Transverse colon (tissue), 4 donors: ENCODE results near the gene ADGRB3. TPM values are rescaled to one million over a fixed set of nuclear protein-coding genes. Genes with fewer than 3 reads are reported as not detected.

ENCODE experiments used
- DNase-seq: peaks from one replicate; pipeline ENCODE4 v3.0.0-alpha.2; 2019
- H3K27ac ChIP-seq, 4 donors: fragments of 200-600 bp; sonication (generic); 2 replicates each; pipeline ENCODE4 v1.5.1; 2016 to 2018; ENCODE audit warnings: inconsistent platforms in 4 of 4
- H3K27me3 ChIP-seq: fragments of 200-600 bp; sonication (generic); 2 replicates; pipeline ENCODE4 v1.5.1; 2017; ENCODE audit warnings: inconsistent platforms
- H3K36me3 ChIP-seq, 4 donors: fragments of 200-600 bp; sonication (generic); 2 replicates each; pipeline ENCODE4 v1.5.1; 2017 to 2019; ENCODE audit warnings: inconsistent platforms in 4 of 4
- H3K4me1 ChIP-seq, 4 donors: fragments of 200-600 bp; sonication (generic); 2 replicates each; pipeline ENCODE4 v1.5.1; 2017 to 2020; ENCODE audit warnings: inconsistent platforms in 4 of 4
- H3K4me3 ChIP-seq, 4 donors: fragments of 200-600 bp; sonication (generic); 1 replicate in 1 of 4; 2 replicates in 3 of 4; pipeline versions ENCODE4 v1.5.1 to v1.6.1; 2017 to 2019; ENCODE audit warnings: inconsistent platforms in 4 of 4
- H3K9me3 ChIP-seq, 2 donors: fragments of 200-600 bp; sonication (generic); 2 replicates each; pipeline ENCODE4 v1.5.1; 2017 to 2019; ENCODE audit warnings: inconsistent platforms in 2 of 2
- EP300 ChIP-seq: sonication (generic); formaldehyde crosslinking; IDR thresholded peaks from one replicate; pipeline ENCODE4 v1.6.1; 2017; ENCODE audit warnings: antibody characterized with exemption, low read depth
- POLR2A ChIP-seq: fragments of 450-650 bp; IDR thresholded peaks from one replicate; pipeline ENCODE4 v1.6.1; 2016; ENCODE audit warnings: antibody characterized with exemption, mild to moderate bottlenecking, moderate library complexity
- POLR2AphosphoS5 ChIP-seq, 3 donors: sonication (generic); formaldehyde crosslinking; IDR thresholded peaks; one replicate each; pipeline ENCODE4 v1.6.1; 2016; ENCODE audit warnings: antibody characterized with exemption in 3 of 3
- WGBS, 2 donors: methylation state at CpG; one replicate each; pipeline ENCODE4 v1.1.5; 2018; ENCODE audit warnings: low coverage in 1 of 2; 5-methylcytosine and 5-hydroxymethylcytosine counted together
- in situ Hi-C, 4 donors: fragments of 200-750 bp; cut with MboI; loops; one replicate each; pipeline versions ENCODE4 v1.15.0 to v1.15.1; 2017; ENCODE audit warnings: low sequenced_read_pairs in 3 of 4, low pct_ligation_motif_present in 1 of 4, low pct_unique_long_range_greater_than_20kb in 1 of 4
- intact Hi-C: fragments of 100-400 bp; cut with DNase I; formaldehyde crosslinking; loops from one replicate; pipeline ENCODE4 v1.15.1; 2023; ENCODE audit warnings: low total_unique reads
- total RNA-seq, 4 donors: library from RNA; depleted of rRNA; stranded (reverse); fragments of >200 nt; gene quantifications; one replicate each; pipeline ENCODE4 v1.1.0, GENCODE V29; 2016
- TF ChIP-seq, protein P1 (sequence below), 5 experiments: fragments of 200-600 bp in 3 of 5; fragments of 450-650 bp in 2 of 5; sonication (generic) in 3 of 5; IDR thresholded peaks; 1 replicate in 2 of 5; 2 replicates in 3 of 5; pipeline ENCODE4 v1.5.1; 2016 to 2017; ENCODE audit warnings: antibody characterized with exemption in 5 of 5, inconsistent platforms in 3 of 5, mild to moderate bottlenecking in 2 of 5, moderate library complexity in 1 of 5

ADGRB3 gene
- total RNA-seq, 4 donors from 2014 or later, result 0.37 to 20.5 (median 2.2) TPM

DNA sequence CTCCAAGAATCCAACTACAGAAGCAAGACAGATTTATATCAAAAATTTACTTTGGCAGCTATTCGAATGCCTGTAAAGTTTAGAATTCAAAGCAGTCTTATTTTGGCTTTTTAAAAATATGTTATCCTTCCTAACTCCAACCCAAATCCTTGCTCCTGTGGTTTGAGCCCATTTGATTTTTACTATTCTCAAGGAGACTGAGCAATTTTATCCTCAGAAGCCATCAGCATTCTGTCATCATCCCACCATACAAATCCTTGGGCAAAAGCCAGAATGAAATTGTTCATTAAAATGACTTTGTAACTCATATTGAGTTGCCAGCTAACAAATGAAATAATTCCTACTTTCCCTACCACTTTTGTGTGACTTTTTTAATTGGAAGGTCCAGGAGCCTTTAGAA lies 392.8 kb downstream of the ADGRB3 start:
- intact Hi-C loops (no loop called here), in situ Hi-C loops (no loop called here)
- 33 to 70% methylated on average over 1 of the region's 1 CpG for WGBS, 2 donors
- Histone ChIP-seq H3K27ac (no peak overlapping the region), H3K9me3 (no peaks in the 10 kb centered on the region), H3K4me1 (no peaks in the 10 kb centered on the region), H3K36me3 (no peaks in the 10 kb centered on the region), H3K4me3 (no peak overlapping the region), H3K27me3 (no peaks in the 10 kb centered on the region)
- no peak for DNase-seq
- no peak for TF ChIP-seq POLR2A
- TF ChIP-seq, protein P1, sequence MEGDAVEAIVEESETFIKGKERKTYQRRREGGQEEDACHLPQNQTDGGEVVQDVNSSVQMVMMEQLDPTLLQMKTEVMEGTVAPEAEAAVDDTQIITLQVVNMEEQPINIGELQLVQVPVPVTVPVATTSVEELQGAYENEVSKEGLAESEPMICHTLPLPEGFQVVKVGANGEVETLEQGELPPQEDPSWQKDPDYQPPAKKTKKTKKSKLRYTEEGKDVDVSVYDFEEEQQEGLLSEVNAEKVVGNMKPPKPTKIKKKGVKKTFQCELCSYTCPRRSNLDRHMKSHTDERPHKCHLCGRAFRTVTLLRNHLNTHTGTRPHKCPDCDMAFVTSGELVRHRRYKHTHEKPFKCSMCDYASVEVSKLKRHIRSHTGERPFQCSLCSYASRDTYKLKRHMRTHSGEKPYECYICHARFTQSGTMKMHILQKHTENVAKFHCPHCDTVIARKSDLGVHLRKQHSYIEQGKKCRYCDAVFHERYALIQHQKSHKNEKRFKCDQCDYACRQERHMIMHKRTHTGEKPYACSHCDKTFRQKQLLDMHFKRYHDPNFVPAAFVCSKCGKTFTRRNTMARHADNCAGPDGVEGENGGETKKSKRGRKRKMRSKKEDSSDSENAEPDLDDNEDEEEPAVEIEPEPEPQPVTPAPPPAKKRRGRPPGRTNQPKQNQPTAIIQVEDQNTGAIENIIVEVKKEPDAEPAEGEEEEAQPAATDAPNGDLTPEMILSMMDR (IDR thresholded peaks at IDR 0.05), result no peak
- no peak for TF ChIP-seq EP300
- no peak for TF ChIP-seq POLR2AphosphoS5 (IDR thresholded peaks at IDR 0.05)

DNA sequence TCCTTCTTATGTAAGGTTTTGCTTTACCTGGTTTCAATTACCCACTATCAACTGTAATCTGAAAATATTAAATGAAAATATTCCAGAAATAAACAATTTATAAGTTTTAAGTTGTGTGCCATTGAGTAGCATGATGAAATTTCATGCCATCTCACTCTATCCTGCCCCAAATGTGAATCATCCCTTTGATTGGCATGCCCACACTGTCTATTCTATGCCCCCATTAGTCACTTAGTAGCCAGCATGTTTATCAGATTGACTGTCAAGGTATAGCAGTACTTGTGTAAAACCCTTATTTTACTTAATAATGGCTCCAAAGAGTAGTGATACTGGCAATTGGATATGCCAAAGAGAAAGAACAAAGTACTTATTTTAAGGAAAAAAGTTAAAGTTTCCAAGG lies 403.8 kb downstream of the ADGRB3 start:
- TF ChIP-seq POLR2AphosphoS5 (IDR thresholded peaks at IDR 0.05), result no peak
- TF ChIP-seq EP300, result no peak
- no peak for TF ChIP-seq POLR2A
- TF ChIP-seq, protein P1 (IDR thresholded peaks at IDR 0.05), result no peak
- Histone ChIP-seq H3K4me1 (no peaks in the 10 kb centered on the region), H3K4me3 (no peak overlapping the region), H3K36me3 (no peaks in the 10 kb centered on the region), H3K27me3 (no peaks in the 10 kb centered on the region), H3K9me3 (no peaks in the 10 kb centered on the region), H3K27ac (no peak overlapping the region)
- intact Hi-C loops, result no loop called here
- in situ Hi-C loops, result no loop called here
- no peak for DNase-seq

DNA sequence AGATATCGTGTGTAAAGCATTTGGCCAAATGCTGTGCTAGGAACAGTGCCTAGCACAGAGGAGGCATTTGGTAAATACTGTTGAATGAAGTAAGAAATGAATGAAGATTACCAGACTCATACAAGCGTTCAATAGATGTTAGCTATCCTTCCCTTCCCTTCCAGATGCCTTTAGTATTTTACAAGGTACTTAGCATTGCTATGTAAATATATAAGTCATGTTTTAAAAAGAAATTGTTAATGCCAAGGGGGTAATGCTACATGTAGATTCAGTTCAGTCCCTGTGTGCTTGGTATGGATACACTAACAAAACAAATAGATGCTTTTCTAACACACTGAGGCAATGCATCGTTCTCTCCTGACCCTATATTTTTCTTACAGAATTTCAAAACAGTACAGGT lies 407.2 kb downstream of the ADGRB3 start:
- 51 to 58% methylated on average over 3 of the region's 3 CpGs for WGBS, 2 donors
- H3K27ac ChIP-seq, result no peak overlapping the region
- no peaks in the 10 kb centered on the region for H3K27me3 ChIP-seq
- intact Hi-C loops, result no loop called here
- no peak overlapping the region for H3K4me3 ChIP-seq
- TF ChIP-seq POLR2AphosphoS5 (IDR thresholded peaks at IDR 0.05) (no peak), POLR2A (no peak), EP300 (no peak)
- TF ChIP-seq, protein P1 (IDR thresholded peaks at IDR 0.05), result no peak
- H3K9me3 ChIP-seq, result no peaks in the 10 kb centered on the region
- no peak for DNase-seq
- in situ Hi-C loops, result no loop called here
- H3K36me3 ChIP-seq, result no peaks in the 10 kb centered on the region
- H3K4me1 ChIP-seq, result no peaks in the 10 kb centered on the region

DNA sequence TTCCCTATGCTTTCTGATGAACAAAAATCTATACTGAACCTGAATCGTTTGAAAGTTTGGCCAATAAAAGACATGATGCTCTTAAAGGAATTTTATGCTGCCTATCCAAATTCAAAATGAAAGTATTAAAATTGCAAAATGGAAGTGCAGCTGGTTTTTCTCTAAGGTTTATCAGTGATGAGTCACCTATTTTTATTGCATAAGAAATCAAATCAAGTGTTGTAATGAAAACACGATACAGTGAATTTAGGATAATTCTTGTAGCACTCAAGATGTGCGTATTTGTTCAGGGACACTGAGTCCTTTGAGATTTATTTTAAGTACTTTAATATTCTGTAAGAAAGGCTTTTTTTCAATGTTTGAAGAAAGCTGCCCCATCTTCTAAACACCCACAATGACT lies 409.5 kb downstream of the ADGRB3 start:
- no peak for TF ChIP-seq POLR2AphosphoS5 (IDR thresholded peaks at IDR 0.05)
- TF ChIP-seq POLR2A, result no peak
- no peak for TF ChIP-seq EP300
- TF ChIP-seq, protein P1 (IDR thresholded peaks at IDR 0.05), result no peak
- no peaks in the 10 kb centered on the region for H3K9me3 ChIP-seq
- H3K27ac ChIP-seq, result no peak overlapping the region
- no peaks in the 10 kb centered on the region for H3K4me1 ChIP-seq
- intact Hi-C loops, result no loop called here
- H3K4me3 ChIP-seq, result no peak overlapping the region
- no peaks in the 10 kb centered on the region for H3K36me3 ChIP-seq
- 36 to 47% methylated on average over 3 of the region's 3 CpGs for WGBS, 2 donors
- H3K27me3 ChIP-seq, result no peaks in the 10 kb centered on the region
- no peak for DNase-seq
- in situ Hi-C loops, result no loop called here
